ENCODE results near the gene HAAO. TPM values are rescaled to one million over a fixed set of nuclear protein-coding genes. Genes with fewer than 3 reads are reported as not detected.

Gene HAAO
- polyA plus RNA-seq, 1 experiment = 0.54 TPM

DNA sequence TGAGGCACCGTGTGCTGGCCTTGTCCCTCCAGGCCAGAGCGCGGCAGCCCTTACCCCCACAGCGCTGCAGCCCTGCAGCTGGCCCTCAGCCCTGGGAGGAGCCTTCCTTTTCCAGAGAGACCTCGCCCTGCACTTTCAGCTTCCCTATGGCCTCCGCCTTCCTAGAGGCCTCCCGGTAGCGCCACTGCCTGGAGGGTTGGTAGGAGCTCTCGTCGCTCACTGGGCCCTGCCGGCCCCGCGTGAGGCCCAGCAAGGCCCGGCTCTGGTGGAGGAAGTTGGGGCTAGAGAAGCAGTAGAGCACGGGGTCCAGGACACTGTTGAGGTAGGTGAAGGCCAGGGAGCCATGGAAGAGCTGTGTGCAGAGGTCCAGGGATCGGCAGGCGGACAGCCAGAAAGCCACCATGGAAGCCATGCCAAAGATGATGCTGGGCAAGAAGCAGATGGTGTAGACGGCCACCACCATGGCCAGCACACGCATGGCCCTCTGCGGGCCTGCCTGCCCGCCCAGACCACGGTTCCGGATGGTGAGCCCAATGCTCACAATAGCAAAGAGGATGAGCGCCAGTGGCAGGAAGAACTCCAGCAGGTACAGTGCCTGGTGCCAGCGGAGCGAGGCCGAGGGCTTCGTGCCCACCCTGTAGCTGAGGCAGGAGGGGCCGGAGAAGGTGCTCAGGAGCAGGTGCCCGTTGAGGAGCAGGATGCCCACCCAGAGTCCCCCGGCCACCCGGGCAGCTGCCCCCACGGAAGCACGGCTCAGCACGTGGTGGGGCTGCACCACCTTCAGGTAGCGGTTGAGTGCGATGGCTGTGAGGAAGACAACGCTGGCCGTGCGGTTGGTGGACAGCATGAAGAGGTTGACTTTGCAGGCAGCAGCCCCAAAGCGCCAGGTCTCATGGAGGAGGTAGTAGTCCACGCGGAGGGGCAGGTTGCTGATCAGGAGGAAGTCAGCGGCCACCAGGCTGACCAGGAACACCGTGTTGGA lies 29.3 kb downstream of the HAAO start:
- TF ChIP-seq, protein P1, sequence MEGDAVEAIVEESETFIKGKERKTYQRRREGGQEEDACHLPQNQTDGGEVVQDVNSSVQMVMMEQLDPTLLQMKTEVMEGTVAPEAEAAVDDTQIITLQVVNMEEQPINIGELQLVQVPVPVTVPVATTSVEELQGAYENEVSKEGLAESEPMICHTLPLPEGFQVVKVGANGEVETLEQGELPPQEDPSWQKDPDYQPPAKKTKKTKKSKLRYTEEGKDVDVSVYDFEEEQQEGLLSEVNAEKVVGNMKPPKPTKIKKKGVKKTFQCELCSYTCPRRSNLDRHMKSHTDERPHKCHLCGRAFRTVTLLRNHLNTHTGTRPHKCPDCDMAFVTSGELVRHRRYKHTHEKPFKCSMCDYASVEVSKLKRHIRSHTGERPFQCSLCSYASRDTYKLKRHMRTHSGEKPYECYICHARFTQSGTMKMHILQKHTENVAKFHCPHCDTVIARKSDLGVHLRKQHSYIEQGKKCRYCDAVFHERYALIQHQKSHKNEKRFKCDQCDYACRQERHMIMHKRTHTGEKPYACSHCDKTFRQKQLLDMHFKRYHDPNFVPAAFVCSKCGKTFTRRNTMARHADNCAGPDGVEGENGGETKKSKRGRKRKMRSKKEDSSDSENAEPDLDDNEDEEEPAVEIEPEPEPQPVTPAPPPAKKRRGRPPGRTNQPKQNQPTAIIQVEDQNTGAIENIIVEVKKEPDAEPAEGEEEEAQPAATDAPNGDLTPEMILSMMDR (IDR thresholded peaks at IDR 0.05; ENCODE audit: insufficient read depth, low read depth, low read length) = no peak
- POLR2A ChIA-PET = no interaction called here
- no peaks in the 10 kb centered on the region for H3K27me3 ChIP-seq (ENCODE audit: control insufficient read depth, insufficient read depth, low read length)
- H3K36me3 ChIP-seq (ENCODE audit: control insufficient read depth, insufficient read depth, low read length) = no peaks in the 10 kb centered on the region
- H3K4me3 ChIP-seq (ENCODE audit: low read depth, low read length) = no peak overlapping the region
- CTCF ChIA-PET = no interaction called here
- DNase-seq (ENCODE audit: low read depth) = no peak

DNA sequence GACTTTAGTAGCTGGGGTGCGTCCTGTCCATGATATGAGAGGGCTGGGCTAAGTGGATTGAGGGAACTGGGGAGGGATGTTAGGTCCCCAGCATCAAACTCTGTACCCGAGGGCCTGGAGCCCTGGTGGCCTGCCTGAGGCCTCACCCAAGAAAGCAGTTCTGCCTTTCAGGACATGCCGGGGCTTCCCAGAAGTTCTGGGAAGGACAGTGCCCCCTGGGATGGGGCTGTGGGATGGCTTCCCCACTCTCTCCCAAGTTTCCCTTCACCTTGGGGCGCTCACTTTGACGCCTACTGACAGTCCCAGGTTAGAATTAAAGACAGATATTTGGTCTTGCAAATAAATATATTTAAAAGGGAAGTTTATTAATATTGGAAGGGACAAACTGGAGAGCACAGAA lies 30.2 kb downstream of the HAAO start:
- Histone ChIP-seq H3K27me3 (ENCODE audit: control insufficient read depth, insufficient read depth, low read length) (no peaks in the 10 kb centered on the region), H3K4me3 (ENCODE audit: low read depth, low read length) (no peak overlapping the region), H3K36me3 (ENCODE audit: control insufficient read depth, insufficient read depth, low read length) (no peaks in the 10 kb centered on the region)
- DNase-seq (ENCODE audit: low read depth) = no peak
- POLR2A ChIA-PET = no interaction called here
- TF ChIP-seq, protein P1 (IDR thresholded peaks at IDR 0.05; ENCODE audit: insufficient read depth, low read depth, low read length) = no peak
- CTCF ChIA-PET = no interaction called here

DNA sequence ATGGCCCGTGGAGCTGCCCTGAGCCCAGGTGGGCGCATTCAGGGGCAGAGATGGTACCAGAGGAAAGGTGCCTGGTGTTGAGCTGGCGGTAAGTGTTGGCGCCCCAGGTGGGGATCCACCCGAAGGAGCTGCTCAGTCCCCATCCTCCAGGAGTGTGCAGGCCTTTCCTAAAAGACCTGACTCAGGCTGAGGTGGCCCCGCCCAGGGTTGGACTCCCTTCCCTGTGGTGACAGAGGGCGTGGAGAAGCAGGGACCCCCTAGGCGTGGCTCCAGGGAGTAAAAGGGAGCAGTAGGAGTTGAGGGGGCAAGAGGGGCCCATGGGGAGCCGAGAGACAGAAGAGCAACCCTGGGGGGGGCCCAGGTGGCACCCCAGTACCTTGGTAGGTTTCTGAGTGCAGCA lies 30.8 kb downstream of the HAAO start:
- POLR2A ChIA-PET = no interaction called here
- Histone ChIP-seq H3K36me3 (ENCODE audit: control insufficient read depth, insufficient read depth, low read length) (no peaks in the 10 kb centered on the region), H3K27me3 (ENCODE audit: control insufficient read depth, insufficient read depth, low read length) (no peaks in the 10 kb centered on the region), H3K4me3 (ENCODE audit: low read depth, low read length) (no peak overlapping the region)
- TF ChIP-seq, protein P1 (IDR thresholded peaks at IDR 0.05; ENCODE audit: insufficient read depth, low read depth, low read length) = no peak
- no peak for DNase-seq (ENCODE audit: low read depth)
- CTCF ChIA-PET = no interaction called here

DNA sequence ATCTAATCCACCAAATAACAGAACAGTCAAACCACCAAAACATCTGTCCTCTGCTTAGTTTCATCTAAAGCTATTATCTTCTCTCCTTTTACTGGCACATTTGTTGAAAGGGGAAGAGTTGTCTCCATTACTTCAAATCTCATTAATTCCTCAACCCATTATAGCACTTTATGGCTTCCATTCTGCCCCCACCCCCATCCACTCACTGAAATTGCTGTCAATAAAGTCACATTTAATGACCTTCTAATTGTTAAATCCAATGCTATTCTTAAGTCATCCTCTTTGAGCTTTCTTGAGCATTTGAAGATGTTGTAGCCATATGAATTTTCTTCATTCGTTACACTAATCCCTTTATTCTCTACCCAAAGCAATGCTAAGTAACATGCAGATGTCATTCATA lies 33.6 kb downstream of the HAAO start:
- no peak overlapping the region for H3K4me3 ChIP-seq (ENCODE audit: low read depth, low read length)
- DNase-seq (ENCODE audit: low read depth) = no peak
- ChIA-PET CTCF (interaction anchor here (0.6 to 1.7 kb wide), 2 partner anchors 12 to 37 kb away, joined by 3 to 5 read pairs; no protein-coding TSS in a partner anchor), POLR2A (no interaction called here)
- H3K27me3 ChIP-seq (ENCODE audit: control insufficient read depth, insufficient read depth, low read length) = no peaks in the 10 kb centered on the region
- no peaks in the 10 kb centered on the region for H3K36me3 ChIP-seq (ENCODE audit: control insufficient read depth, insufficient read depth, low read length)
- TF ChIP-seq, protein P1 (IDR thresholded peaks at IDR 0.05; ENCODE audit: insufficient read depth, low read depth, low read length) = no peak

DNA sequence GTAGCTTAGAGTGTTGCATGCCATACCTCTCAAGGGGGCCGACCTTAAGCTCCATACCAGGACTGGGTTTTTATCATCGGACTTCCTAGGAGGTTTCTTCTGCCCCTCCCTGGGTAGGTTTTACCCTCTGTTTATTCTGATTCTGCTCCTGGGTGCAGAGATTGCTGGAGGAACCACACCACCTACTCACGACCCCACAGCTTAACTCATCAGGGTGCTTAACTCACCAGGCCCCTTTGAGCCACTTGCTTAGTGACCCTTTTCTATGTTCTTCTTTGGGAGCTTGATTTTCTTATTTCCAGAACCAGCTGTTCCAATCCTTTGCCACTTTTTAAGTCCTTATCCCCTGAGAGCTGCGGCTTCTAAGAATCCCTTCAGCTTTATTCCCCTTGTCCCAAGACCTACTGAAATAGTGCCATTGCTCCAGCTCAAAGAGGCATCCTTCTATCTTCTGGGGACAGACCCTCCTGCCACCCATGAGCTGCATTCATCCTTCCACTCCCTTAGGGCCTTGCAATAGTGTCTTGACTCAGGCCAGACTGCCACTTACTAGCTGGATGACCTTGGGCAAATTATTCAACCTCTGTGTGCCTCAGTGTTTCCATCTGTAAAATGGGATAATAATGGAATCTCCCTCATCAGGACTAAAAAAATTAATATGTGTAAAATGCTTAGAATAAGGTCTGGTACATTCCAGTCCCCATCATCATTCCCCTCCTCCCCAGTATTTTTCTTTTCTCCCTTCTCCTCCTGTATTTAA lies 34.2 kb downstream of the HAAO start:
- TF ChIP-seq, protein P1 (IDR thresholded peaks at IDR 0.05; ENCODE audit: insufficient read depth, low read depth, low read length) = no peak
- POLR2A ChIA-PET = no interaction called here
- Histone ChIP-seq H3K27me3 (ENCODE audit: control insufficient read depth, insufficient read depth, low read length) (no peaks in the 10 kb centered on the region), H3K4me3 (ENCODE audit: low read depth, low read length) (no peak overlapping the region), H3K36me3 (ENCODE audit: control insufficient read depth, insufficient read depth, low read length) (no peaks in the 10 kb centered on the region)
- CTCF ChIA-PET = interaction anchor here (0.6 to 1.7 kb wide), 4 partner anchors 13 to 45 kb away, joined by 3 to 5 read pairs (median 3); no protein-coding TSS in a partner anchor
- no peak for DNase-seq (ENCODE audit: low read depth)

Measured in BJ (cell line).